Measurements from ENCODE around the gene CTIF.
"Not testable (repeated sequence)": the region's sequence is repeated elsewhere in the genome, so short reads cannot be mapped to it uniquely, and the experiment has no call there.

The CTIF gene

DNA sequence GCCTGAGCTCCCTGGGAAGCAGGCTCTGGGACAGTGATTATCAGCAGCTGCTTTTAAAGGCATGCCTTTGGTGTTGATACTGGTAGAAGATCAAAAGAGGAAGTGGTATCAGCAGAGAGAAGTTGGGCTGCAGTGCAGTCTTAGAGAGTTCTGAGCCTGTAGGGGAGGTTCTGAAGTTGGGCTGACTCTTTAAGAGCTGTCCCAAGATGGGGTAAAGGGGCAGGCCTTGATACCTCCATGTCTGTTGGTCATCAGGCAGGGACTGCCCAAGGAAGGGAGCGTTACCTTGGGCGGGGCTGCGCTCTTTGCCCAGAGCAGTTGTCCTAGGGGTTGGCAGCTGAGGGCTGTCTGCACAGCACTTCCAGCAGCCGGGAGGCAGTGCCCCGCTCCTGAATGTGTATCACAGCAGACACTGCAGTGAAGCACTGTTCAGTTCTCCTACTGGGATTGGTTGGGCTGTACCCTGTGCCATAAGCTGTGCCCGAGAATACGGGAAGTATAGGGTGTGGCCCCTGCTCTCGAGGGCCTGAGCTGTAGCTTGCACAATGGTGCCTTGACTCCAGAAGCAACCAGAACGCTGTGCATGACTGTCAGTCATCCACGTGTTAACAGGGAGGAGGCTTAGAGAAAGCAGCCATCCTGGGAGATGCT is 177.0 kb downstream of the CTIF start:
- DNase-seq (ENCODE audit: low read depth) = peak; percentile 50
- no peak for TF ChIP-seq CTCF (IDR thresholded peaks at IDR 0.05; ENCODE audit: insufficient read depth, low read depth, low read length, missing control alignments)
- H3K4me3 ChIP-seq (ENCODE audit: low read depth, low read length) = no peak overlapping the region

DNA sequence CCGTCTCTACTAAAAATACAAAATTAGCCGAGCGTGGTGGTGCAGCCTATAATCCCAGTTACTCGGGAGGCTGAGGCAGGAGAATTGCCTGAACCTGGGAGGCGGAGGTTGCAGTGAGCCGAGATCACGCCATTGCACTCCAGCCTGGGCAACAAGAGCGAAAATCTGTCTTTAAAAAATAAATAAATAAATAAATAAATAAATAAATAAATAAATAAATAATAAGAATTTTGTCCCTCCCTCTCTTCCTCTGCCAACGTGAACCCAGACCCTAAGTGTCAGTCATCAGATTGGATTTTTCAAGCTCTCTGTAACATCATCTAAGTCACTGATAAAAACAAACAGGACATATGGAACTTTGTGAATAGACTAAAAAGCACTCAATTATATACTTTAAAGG is 178.4 kb downstream of the CTIF start:
- not testable (repeated sequence) for DNase-seq (ENCODE audit: low read depth)

GRCh38 chr18:48718251-48718959 is 179.6 kb downstream of the CTIF start:
- no peak for DNase-seq (ENCODE audit: low read depth)
- no peak for TF ChIP-seq CTCF (IDR thresholded peaks at IDR 0.05; ENCODE audit: insufficient read depth, low read depth, low read length, missing control alignments)
- no peak overlapping the region for H3K4me3 ChIP-seq (ENCODE audit: low read depth, low read length)

More for the DNA sequence above, 178.4 kb downstream of the CTIF start:
- H3K4me3 ChIP-seq (ENCODE audit: low read depth, low read length) = not testable (repeated sequence)

- DNase-seq (ENCODE audit: low read depth) = no peak
- H3K4me3 ChIP-seq (ENCODE audit: low read depth, low read length) = no peak overlapping the region
- TF ChIP-seq CTCF (IDR thresholded peaks at IDR 0.05; ENCODE audit: insufficient read depth, low read depth, low read length, missing control alignments) = no peak
Measured at GRCh38 chr18:48719388-48719787, 180.6 kb downstream of the CTIF start.

DNA sequence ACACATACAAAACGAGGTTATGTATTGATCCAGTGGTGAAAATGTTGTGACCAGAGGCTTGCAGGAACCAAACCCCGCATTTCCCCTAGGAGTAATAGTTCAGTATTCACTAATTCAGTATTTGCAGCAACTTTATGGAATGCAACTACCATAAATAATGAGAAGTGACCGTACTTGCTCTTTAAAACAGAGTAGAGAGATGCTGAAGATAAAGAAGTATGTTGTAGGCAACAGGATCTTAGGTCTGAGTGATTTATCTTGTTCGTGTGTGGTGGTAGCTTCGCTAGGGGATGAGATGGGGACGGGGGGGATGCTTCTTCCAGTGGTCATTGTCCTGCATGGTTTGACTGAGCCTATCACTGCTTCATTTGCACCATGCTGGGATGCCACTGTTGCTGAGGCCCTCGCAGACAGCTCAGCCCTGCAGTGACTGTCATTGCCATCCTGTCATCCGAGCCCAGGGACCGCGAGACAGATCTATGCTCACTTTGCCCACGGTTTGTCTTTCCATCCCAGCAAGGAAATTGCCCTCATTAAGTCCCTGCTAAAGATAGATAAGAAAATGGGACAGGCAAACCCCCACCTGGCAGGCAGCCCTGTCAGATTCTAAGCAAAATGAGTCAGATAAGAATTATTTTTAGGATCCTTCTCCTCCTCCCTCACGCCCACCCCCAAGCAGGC is 181.3 kb downstream of the CTIF start:
- DNase-seq (ENCODE audit: low read depth) = no peak
- no peak for TF ChIP-seq CTCF (IDR thresholded peaks at IDR 0.05; ENCODE audit: insufficient read depth, low read depth, low read length, missing control alignments)
- no peak overlapping the region for H3K4me3 ChIP-seq (ENCODE audit: low read depth, low read length)

DNA sequence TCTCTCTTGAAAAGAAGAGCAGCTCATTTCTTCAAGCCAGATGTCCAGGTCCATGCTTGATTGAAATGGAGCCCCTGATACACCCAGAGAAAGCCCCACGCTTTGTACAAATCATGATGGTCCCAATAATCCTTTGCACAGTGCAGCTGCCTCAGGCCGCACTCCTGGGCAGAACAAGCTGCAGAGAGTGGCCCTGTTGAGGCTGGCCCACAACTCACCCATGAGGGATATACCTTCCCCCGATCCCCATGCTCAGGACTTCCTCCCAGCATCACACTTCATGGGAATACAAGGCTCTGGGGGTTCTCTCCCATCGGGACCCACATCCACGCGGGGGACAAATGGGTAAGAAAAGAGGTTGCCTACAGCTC is 181.8 kb downstream of the CTIF start:
- H3K4me3 ChIP-seq (ENCODE audit: low read depth, low read length) = no peak overlapping the region
- no peak for DNase-seq (ENCODE audit: low read depth)
- no peak for TF ChIP-seq CTCF (IDR thresholded peaks at IDR 0.05; ENCODE audit: insufficient read depth, low read depth, low read length, missing control alignments)

DNA sequence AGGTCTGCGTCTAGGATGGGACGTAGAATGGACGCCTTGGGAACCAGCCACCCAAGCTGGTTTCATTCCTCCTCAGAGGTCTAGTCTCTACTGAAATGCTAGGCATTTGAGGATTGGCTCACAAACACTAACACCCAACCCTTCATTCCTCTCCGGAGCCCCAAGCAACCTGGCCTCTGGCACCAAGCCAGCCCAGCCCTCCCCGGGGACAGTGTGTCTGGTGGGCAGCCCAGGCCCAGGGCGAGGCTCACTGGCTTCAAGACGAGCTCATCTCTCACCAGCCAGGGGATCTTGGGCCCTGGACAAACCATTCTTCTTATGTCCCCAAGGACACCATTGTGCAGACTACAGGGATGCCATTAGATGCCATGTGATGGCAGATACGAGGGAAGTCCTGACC is 182.5 kb downstream of the CTIF start:
- no peak for TF ChIP-seq CTCF (IDR thresholded peaks at IDR 0.05; ENCODE audit: insufficient read depth, low read depth, low read length, missing control alignments)
- DNase-seq (ENCODE audit: low read depth) = no peak
- no peak overlapping the region for H3K4me3 ChIP-seq (ENCODE audit: low read depth, low read length)
